Measurements from ENCODE around the gene MGRN1.

DNA sequence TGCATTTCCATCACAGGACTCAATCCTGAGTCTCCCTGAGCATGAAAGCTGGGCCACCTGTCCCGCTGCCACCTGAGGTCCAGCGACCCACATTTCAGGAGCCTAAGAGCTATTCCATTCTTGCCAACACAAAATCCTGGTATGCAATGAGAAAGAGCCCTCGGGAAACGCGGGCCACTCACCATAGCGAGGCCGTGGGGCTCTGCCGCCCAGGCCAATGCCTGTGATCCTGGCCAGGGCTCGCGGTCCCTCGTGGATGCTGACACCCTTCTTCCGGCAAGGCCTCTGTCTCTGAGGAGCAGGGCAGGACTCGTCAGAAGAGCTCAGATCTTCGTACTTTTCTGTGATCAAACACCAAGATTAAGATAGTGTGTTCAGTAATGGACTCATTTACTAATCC, 80.3 kb downstream of the MGRN1 start:
- no peak for TF ChIP-seq CTCF (IDR thresholded peaks at IDR 0.05; ENCODE audit: poor library complexity, severe bottlenecking)
- TF ChIP-seq EZH2 (IDR thresholded peaks at IDR 0.05; ENCODE audit: borderline replicate concordance, insufficient read depth, low read length, poor library complexity, severe bottlenecking) = no peak
- TF ChIP-seq POLR2AphosphoS5 (IDR thresholded peaks at IDR 0.05) = no peak
- TF ChIP-seq TAF1 (IDR thresholded peaks at IDR 0.05; ENCODE audit: low read depth) = no peak
- TF ChIP-seq, protein P1, sequence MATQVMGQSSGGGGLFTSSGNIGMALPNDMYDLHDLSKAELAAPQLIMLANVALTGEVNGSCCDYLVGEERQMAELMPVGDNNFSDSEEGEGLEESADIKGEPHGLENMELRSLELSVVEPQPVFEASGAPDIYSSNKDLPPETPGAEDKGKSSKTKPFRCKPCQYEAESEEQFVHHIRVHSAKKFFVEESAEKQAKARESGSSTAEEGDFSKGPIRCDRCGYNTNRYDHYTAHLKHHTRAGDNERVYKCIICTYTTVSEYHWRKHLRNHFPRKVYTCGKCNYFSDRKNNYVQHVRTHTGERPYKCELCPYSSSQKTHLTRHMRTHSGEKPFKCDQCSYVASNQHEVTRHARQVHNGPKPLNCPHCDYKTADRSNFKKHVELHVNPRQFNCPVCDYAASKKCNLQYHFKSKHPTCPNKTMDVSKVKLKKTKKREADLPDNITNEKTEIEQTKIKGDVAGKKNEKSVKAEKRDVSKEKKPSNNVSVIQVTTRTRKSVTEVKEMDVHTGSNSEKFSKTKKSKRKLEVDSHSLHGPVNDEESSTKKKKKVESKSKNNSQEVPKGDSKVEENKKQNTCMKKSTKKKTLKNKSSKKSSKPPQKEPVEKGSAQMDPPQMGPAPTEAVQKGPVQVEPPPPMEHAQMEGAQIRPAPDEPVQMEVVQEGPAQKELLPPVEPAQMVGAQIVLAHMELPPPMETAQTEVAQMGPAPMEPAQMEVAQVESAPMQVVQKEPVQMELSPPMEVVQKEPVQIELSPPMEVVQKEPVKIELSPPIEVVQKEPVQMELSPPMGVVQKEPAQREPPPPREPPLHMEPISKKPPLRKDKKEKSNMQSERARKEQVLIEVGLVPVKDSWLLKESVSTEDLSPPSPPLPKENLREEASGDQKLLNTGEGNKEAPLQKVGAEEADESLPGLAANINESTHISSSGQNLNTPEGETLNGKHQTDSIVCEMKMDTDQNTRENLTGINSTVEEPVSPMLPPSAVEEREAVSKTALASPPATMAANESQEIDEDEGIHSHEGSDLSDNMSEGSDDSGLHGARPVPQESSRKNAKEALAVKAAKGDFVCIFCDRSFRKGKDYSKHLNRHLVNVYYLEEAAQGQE (IDR thresholded peaks at IDR 0.05; ENCODE audit: borderline replicate concordance) = no peak
- TF ChIP-seq MXI1 (conservative IDR thresholded peaks at IDR 0.05; ENCODE audit: poor library complexity, severe bottlenecking) = no peak
- TF ChIP-seq RAD21 (conservative IDR thresholded peaks at IDR 0.05) = no peak

All from neural cell (in vitro differentiated cells).